ENCODE measurements around the gene ADGRA1. TPM values are rescaled to one million over a fixed set of nuclear protein-coding genes. Genes with fewer than 3 reads are reported as not detected.

Gene ADGRA1
- total RNA-seq, result under 1 TPM; 0.13 to 0.40 (median 0.29) TPM

- Histone ChIP-seq H3K27ac (no peak within 1 kb of the TSS), H3K4me3 (replicated peaks in 1 of 3) (no peak within 1 kb of the TSS), H3K36me3 (no peaks in the 10 kb centered on the region), H3K27me3 (no peaks in the 10 kb centered on the region), H3K9me3 (no peaks in the 10 kb centered on the region), H3K4me1 (peaks cover 0 to 8% of the 10 kb centered on the region in 2 donors)
- no peak for DNase-seq
- WGBS, 2 donors, result 4% methylated on average over 13 of the region's 72 CpGs; no CpG with 5 or more reads in 1 of the 2 donors
- TF ChIP-seq CTCF (IDR thresholded peaks at IDR 0.05), result no peak
- TF ChIP-seq POLR2A (IDR thresholded peaks at IDR 0.05), result no peak
- intact Hi-C loops (cut with DNase I), result no loop called here
Measured at GRCh38 chr10:133087679-133088178, at the start of gene ADGRA1. Gene ADGRA1 (plus strand): TSS chr10:133087924. CDS start chr10:133088910, 986 bp downstream.

- Histone ChIP-seq H3K4me3 (replicated peaks in 1 of 3) (no peak overlapping the region), H3K27me3 (no peaks in the 10 kb centered on the region), H3K36me3 (no peaks in the 10 kb centered on the region), H3K4me1 (no peaks in the 10 kb centered on the region), H3K27ac (no peak overlapping the region), H3K9me3 (no peaks in the 10 kb centered on the region)
- 69 to 71% methylated on average over 18 to 28 of the region's 28 CpGs for WGBS, 2 donors
- TF ChIP-seq CTCF (IDR thresholded peaks at IDR 0.05), result no peak
- TF ChIP-seq POLR2A (IDR thresholded peaks at IDR 0.05), result no peak
- intact Hi-C loops (cut with DNase I), result no loop called here
- no peak for DNase-seq
Measured at GRCh38 chr10:133038036-133038823, 49.5 kb upstream of the ADGRA1 start.

- no peaks in the 10 kb centered on the region for H3K4me1 ChIP-seq
- DNase-seq, result no peak
- no peak for TF ChIP-seq POLR2A (IDR thresholded peaks at IDR 0.05)
- TF ChIP-seq CTCF (IDR thresholded peaks at IDR 0.05), result no peak
- H3K4me3 ChIP-seq (replicated peaks in 1 of 3), result no peak overlapping the region
- H3K9me3 ChIP-seq, result no peaks in the 10 kb centered on the region
- no peaks in the 10 kb centered on the region for H3K27me3 ChIP-seq
- intact Hi-C loops (cut with DNase I), result no loop called here
- no peak overlapping the region for H3K27ac ChIP-seq
- WGBS, 2 donors, result 31 to 54% methylated on average over 4 to 10 of the region's 30 CpGs
- H3K36me3 ChIP-seq, result no peaks in the 10 kb centered on the region
Measured at GRCh38 chr10:133039107-133039802, 48.5 kb upstream of the ADGRA1 start.

- WGBS, 2 donors, result 75 to 76% methylated on average over 4 to 8 of the region's 15 CpGs
- Histone ChIP-seq H3K9me3 (no peaks in the 10 kb centered on the region), H3K27ac (no peak overlapping the region), H3K4me1 (no peaks in the 10 kb centered on the region), H3K4me3 (replicated peaks in 1 of 3) (no peak overlapping the region), H3K36me3 (no peaks in the 10 kb centered on the region), H3K27me3 (no peaks in the 10 kb centered on the region)
- no peak for DNase-seq
- intact Hi-C loops (cut with DNase I), result no loop called here
- no peak for TF ChIP-seq POLR2A (IDR thresholded peaks at IDR 0.05)
Measured at GRCh38 chr10:133039803-133040165, 47.9 kb upstream of the ADGRA1 start.

- intact Hi-C loops (cut with DNase I), result no loop called here
- no peak for DNase-seq
- no peaks in the 10 kb centered on the region for H3K27me3 ChIP-seq
- H3K27ac ChIP-seq, result no peak overlapping the region
- H3K4me3 ChIP-seq (replicated peaks in 1 of 3), result no peak overlapping the region
- TF ChIP-seq POLR2A (IDR thresholded peaks at IDR 0.05), result no peak
- no peak for TF ChIP-seq CTCF (IDR thresholded peaks at IDR 0.05)
- no peaks in the 10 kb centered on the region for H3K36me3 ChIP-seq
- no peaks in the 10 kb centered on the region for H3K9me3 ChIP-seq
- 48 to 100% methylated on average over 1 to 6 of the region's 13 CpGs for WGBS, 2 donors
- no peaks in the 10 kb centered on the region for H3K4me1 ChIP-seq
Measured at GRCh38 chr10:133040198-133040597, 47.5 kb upstream of the ADGRA1 start.
